ENCODE measurements around the gene THUMPD2.

Gene THUMPD2

DNA sequence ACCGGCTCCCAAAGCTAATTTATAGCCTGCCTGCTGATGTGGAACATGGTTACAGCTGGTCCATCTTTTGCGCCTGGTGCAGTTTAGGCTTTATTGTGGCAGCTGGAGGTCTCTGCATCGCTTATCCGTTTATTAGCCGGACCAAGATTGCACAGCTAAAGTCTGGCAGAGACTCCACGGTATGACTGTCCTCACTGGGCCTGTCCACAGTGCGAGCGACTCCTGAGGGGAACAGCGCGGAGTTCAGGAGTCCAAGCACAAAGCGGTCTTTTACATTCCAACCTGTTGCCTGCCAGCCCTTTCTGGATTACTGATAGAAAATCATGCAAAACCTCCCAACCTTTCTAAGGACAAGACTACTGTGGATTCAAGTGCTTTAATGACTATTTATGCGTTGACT lies 62.0 kb downstream of the THUMPD2 start:
- no peak for DNase-seq (ENCODE audit: low read depth, low spot score)

DNA sequence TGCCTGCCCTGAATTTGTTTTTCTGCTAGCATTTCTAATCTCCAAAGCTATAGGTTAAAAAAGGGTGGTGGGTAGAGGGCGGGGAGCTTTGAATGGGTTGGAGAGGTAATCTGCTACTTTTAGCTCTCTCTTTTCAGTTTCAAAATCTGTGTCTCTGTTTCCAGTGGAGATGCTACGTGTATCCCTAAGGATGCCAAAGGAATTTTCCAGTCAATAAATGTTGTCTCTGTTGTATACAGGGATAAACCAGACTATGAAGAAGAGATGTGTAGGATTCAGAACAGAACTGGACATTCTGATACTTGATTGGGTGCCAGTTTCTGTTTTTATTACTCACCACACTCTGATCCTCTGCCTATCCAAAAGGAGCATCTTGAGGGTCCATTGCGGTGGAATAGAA lies 63.2 kb downstream of the THUMPD2 start:
- no peak for DNase-seq (ENCODE audit: low read depth, low spot score)

DNA sequence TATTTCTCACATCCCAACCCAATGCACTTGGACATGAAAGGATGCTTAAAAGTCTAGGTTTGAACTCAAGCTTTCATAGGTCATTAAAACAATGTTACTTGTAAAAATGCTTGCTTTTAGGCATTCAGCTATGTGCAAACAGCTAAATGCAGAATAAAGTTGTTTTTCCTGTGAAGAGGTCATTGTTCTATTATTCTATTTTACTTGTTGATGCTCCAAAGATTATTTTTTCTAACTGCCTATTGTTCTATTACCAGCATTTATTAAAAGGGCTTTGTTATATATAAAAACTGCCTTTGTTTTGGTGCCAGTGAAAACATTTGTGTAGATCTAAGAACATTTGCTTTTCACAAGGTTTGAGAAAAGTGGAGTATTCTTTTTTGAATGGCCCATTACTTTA lies 64.0 kb downstream of the THUMPD2 start:
- no peak for DNase-seq (ENCODE audit: low read depth, low spot score)

DNA sequence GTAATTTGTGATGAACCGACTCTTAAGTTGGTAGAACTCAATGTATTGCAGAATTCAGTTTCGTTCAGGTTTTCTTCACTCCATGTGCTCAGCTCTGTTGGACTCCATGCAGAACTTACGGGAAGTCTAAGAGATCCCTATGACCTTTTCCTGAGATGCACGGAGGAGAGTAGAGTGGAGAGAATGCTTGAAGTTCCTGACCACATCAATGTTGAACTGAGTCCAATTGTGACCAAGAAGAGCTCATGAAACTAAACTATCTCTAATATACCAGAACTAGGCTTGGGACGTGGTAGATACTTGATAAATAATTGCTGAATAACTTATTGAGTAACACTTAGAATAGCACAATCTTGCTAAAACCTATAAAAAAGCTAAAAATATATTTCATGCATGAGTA lies 66.1 kb downstream of the THUMPD2 start:
- no peak for DNase-seq (ENCODE audit: low read depth, low spot score)

DNA sequence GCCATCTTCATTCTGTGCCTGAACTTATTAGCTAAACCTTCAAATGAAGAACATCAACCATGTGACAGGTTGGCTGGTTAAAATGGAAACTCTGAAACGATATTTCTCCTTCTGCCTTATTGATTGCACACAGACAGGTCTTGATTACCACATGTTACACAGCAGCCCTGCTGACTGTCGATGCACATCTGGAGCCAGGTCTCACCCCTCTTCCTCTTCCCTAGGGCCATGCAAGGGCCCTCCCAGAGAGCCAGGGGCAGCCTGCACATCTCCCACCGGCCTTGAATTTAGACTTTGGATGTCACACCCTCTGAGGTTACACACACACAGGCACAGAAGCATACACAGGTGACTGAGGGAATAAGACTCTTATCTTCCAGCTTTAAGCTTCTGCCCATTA lies 68.3 kb downstream of the THUMPD2 start:
- DNase-seq (ENCODE audit: low read depth, low spot score), result no peak

DNA sequence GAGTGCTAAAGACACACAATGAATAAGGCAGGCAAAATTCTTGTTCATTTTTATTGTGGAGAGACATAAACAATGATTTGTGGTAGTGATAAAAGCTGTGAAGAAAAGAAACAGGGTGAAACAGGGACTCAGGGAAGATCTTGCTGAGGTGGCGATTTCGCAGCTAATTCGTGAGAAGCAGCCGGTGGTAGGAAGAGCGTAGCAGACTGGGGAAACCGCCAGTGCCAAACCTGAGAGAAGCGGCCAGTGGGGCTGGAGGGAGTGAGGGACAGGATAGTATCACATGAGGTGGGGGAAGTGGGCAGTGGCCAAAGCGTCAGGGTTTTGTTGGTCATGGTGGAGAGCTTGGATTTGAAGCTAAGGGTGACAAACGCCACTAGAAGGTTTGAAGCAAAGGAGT lies 71.1 kb downstream of the THUMPD2 start:
- DNase-seq (ENCODE audit: low read depth, low spot score), result no peak

DNA sequence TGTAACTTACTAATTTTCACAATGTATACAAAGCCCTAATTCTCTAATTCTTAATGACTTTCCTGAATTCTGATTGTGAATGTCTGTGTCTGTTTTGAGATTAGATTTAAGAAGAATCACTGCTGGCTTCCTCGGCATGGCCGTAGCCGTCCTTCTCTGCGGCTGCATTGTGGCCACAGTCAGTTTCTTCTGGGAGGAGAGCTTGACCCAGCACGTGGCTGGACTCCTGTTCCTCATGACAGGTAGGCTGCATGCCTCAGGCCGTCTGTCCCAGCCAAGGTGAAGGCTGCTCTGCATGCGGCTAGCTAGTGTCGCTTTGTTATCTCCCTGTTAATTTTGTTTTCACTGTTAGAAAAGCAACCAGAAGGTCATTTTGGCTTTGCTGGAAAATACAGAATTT lies 72.1 kb downstream of the THUMPD2 start:
- DNase-seq (ENCODE audit: low read depth, low spot score), result no peak

DNA sequence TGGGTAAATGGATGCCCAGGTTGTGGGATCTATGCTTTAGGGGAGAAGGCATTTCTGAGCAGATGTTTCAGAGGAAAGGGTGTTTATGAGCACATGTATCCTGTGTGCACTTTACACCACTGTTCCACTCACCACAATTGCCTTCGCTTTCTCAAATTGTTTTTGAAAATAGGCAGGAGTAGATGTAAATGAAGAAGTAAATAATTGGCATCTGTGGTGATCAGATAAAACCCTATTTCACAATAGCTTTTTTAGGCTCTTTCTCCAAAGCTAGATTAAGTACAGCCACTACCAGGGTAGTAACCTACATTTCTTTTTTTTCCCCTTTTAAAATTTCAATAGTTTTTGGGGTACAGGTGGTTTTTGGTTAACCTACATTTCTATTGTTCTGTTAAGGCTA lies 72.7 kb downstream of the THUMPD2 start:
- no peak for DNase-seq (ENCODE audit: low read depth, low spot score)

DNA sequence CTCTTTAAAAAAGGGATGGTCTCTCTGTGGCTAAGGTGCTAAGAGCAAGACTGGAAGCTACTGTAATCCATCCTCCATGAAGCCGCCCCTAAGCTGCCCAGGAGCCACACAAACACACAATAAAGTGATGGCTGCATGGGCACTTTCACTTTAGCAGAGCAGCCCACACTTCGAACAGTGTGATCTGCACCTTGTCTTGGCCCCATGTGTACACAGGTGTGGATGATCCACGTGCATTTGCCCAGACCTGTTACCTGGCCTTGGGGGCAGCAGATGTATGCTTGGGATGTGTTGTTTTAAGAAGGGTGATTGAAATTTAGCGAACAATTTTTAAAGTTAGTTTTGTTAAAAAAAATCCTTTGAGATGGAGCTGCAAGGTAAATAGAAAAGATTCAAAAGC lies 73.4 kb downstream of the THUMPD2 start:
- DNase-seq (ENCODE audit: low read depth, low spot score), result no peak

DNA sequence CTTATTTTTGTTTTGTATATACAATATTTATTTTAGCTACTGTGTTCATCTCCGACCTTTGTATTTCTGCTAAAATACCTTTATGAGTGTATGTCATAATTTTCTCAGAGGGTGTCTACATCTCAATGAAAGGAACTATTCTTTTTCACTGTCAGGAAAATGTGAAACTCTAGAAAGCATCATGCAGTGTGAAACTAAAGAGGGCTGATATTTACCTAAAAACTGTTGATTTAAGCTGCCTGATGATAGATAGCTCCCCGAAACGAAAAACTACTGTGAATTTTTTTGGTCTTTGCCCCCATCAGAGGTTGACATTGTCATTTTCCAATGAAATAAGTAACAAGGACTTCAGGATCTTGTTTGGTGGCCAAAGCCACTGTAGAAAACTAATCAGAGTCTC lies 74.5 kb downstream of the THUMPD2 start:
- DNase-seq (ENCODE audit: low read depth, low spot score), result no peak

DNA sequence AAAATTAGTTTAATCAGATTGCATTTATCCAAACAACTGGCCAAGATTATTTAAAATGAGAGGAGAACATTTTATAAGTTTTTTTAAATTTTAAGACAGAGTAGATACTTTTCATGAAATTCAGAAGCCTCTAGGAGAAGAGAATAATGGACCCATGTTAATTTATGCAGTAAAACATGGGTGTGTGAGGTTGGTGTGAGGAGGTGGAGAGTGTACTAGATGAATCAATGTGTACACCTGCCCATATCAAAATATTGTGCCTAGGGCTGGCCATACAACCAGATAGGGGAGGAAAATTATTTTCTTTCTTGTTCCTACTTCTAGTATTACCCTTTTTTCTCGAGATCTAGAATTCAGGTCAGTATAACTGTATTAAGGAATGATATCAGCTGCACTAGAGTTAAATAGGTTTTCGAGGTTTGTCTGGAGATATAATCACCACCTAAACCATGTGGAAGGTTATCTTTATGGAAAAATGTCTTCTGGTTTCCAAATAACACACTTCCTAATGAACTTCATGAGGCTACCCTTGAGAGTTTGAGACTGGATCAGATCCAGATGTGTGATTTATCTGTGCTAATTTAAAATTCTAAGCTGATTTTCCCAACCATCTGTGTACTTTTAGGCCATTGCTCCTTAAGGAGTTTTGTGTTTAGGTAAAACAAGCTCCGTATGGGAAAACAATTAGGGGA lies 75.7 kb downstream of the THUMPD2 start:
- DNase-seq (ENCODE audit: low read depth, low spot score), result no peak

DNA sequence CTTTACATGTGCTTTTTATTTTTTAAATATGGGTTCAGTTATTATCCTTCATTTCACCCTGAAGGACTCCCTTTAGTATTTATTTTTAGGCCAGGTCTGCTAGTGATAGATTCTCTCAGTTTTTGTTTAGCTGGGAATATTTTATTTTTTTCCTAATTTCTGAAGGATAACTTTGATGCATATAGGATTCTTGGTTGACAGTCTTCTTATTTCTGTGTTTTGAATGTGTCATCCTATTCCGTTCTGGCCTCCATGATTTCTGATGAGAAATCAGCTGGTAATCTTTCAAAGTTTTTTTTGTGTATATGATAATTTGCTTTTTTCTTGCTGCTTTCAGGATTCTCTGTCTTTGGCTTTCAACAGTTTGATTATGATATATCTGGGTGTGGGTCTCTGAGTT lies 77.9 kb downstream of the THUMPD2 start:
- DNase-seq (ENCODE audit: low read depth, low spot score), result no peak

DNA sequence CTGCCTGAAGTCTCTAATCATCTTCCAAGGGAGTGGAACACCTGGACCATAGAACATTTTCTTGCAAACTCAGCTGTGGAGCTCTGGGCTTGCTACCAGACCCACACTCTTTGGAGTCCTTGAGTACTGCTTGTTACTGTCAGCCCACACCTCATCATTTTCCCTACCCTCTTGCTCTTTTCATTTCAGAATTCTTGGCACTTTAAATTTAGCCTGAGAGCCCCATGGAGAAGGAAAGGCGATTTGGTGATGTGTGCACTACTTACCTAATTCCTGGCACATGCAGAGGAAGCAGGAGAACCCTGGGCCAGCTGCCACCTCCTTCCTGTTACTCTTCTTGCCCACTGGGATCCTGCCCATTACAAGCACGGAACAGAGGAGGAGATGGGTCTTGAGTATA lies 81.6 kb downstream of the THUMPD2 start:
- no peak for DNase-seq (ENCODE audit: low read depth, low spot score)

DNA sequence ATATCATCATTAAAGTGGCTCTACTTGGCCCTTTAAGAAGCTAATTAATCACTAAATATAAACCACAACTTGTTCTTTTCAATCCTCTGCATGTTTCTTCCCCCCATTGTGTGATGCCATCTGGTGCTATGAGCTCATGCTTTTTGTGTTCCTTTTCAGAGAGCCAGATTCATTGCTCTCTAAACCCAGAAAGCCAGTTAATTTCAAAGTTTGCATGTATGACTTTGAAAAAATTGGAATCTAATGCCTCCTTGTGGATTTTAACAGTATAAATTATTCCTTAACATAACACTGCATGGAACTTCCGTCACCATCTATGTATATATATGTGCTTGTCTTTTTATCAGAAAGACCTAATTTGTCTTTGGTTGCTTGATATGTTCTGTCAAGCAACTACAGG lies 82.2 kb downstream of the THUMPD2 start:
- no peak for DNase-seq (ENCODE audit: low read depth, low spot score)

DNA sequence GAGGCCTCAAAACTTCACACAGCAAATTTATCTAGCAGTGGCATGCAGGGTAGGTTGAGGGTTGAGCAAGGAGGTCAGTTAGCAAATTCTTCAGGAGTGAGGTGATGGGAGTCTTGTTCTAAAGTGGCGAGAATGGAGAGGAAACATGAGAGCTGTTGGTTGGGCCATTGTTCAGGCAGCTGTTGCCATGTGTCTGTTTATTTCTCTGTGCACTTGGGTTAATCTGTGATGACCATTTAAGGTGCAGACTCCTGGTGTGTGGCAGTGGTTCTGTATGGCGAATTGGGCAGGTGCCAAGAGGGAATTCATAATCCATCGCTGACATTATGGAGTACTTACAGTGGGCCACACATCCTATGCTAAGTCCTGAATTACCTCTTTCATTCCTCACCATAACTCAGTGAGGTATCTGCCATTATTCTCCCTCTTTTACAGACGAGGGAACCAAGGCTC lies 82.9 kb downstream of the THUMPD2 start:
- no peak for DNase-seq (ENCODE audit: low read depth, low spot score)

DNA sequence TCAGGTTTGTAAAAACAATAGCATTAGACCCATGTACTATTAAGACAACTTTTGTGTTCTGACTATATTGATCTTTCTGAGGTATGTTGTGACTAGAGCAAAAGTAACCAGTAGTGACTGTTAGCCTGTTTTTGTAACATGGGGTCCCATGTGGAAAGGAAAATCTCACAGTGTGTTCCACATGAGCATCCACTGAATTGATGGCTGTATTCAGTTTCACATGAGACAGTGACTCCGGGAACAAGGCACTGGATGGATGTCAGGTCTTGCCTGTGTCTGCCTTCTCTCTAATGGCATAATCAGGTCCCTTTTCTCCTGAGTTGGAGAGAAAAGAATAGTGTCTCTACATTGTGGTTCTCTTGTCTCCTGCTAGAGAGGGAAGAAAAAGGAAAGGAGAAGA lies 85.8 kb downstream of the THUMPD2 start:
- no peak for DNase-seq (ENCODE audit: low read depth, low spot score)

DNA sequence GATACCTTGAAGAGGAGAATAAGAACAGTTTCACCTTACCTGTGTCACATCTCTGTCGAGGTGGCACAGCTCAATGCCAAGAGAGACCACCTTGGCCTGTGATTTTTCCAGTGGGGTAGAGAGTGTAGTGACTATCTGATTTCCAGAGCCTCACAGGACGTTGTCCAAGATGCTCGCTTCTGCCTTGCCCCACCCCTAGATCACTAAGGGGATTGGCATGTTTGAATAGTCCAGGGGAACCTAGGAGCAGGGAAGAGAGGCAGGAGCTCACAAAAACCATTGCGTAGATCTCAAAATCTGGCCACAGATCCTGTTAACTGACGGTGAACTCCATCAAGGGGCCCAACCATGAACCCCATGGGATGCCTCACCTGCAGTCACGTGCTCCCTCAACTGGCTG lies 89.2 kb downstream of the THUMPD2 start:
- no peak for DNase-seq (ENCODE audit: low read depth, low spot score)

DNA sequence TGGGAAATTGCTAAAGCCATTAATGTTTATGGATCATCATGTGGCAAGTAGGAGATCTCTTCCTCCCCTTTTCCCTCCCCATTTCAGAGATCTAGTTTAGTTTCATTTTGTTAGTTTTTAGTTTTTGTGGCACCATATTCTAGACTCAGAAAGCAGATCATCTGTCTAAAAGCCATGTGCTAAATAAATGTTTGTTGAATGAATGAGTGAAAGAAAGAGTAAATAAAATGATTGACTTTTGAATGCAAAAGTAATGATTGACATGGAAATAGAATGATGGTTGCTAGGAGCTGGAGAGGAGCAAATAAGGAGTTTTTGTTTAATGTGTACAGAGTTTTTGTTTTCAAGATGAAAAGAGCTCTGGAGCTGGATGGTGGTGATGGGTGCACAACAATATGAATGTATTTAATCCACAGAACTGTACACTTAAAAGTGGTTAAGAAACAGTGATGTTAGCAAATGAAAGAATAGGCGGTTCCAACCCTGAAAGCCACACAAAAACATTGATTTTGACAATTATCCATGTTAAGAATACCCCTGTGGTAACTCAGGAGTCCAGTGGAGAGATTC lies 89.7 kb downstream of the THUMPD2 start:
- DNase-seq (ENCODE audit: low read depth, low spot score), result no peak

DNA sequence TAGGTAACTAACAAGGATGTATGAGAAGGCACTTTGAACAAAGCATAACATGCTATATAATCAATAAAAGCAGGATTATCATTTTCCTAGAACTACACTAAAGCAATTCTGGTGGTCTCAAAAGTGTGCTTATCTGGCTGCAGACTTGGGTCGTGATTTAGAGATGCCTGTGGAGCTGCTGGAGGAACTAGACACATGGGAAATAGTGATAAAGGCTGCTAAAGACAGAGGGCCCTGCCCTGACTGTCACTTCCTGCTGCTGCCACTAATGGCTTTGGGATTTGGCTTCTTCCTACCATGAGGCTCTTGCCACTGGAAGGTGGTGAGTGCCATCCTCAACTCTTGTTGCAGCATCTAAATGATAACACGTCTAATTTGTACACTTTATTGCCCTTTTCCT lies 90.9 kb downstream of the THUMPD2 start:
- no peak for DNase-seq (ENCODE audit: low read depth, low spot score)

DNA sequence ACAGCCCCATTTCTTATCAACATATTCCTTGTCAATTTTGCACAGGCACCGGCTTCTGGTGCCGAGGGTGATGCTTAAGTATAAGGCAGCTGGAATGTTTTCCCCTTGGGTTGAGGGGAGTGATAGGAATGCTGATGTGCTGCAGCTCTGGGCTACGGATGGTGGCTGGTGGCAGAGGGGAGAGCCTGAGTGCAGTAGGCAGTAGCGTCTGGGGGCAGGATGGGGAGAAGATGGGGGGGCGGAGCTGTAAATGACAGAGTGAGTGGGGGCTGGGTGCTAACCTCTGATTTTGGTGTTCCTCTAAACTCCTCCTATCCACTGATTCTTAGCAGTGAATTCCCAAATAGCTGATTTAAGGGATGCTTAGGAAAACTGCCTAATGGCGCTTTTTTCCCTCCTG lies 92.6 kb downstream of the THUMPD2 start:
- DNase-seq (ENCODE audit: low read depth, low spot score), result no peak

All from activated naive CD8-positive, alpha-beta T cell treated with anti-CD3 and anti-CD28 coated beads, Interleukin-2, amount 50 U/mL, for 16 hours (primary cell).